ENCODE measurements around the gene ZNRF3.

DNA sequence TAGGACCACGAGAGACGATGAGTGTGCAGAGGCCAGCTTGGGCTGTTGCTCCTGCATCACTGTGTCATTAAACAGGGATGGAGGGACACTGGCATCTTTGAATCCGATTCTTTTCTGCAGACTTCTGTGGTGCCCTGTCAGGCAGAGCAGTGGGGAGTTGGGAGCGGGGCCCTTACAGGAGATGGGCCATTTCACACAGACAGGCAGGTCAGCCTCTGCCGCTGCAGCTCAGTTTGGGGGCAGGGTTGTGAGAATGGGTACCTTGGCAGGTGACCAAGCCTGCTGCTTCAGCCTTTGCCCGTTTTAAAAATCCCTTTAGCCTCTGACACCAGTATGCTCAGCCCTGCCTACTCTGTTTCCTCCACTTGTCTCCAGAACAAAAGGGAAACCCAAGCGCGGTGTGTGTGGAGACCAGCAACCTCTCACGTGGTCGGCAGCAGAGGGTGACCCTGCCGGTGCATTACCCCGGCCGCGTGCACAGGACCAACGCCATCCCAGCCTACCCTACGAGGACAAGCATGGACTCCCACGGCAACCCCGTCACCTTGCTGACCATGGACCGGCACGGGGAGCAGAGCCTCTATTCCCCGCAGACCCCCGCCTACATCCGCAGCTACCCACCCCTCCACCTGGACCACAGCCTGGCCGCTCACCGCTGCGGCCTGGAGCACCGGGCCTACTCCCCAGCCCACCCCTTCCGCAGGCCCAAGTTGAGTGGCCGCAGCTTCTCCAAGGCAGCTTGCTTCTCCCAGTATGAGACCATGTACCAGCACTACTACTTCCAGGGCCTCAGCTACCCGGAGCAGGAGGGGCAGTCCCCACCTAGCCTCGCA, 165.7 kb downstream of the ZNRF3 start:
- no peak for TF ChIP-seq POLR2A (IDR thresholded peaks at IDR 0.05)
- TF ChIP-seq, protein P1, sequence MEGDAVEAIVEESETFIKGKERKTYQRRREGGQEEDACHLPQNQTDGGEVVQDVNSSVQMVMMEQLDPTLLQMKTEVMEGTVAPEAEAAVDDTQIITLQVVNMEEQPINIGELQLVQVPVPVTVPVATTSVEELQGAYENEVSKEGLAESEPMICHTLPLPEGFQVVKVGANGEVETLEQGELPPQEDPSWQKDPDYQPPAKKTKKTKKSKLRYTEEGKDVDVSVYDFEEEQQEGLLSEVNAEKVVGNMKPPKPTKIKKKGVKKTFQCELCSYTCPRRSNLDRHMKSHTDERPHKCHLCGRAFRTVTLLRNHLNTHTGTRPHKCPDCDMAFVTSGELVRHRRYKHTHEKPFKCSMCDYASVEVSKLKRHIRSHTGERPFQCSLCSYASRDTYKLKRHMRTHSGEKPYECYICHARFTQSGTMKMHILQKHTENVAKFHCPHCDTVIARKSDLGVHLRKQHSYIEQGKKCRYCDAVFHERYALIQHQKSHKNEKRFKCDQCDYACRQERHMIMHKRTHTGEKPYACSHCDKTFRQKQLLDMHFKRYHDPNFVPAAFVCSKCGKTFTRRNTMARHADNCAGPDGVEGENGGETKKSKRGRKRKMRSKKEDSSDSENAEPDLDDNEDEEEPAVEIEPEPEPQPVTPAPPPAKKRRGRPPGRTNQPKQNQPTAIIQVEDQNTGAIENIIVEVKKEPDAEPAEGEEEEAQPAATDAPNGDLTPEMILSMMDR (IDR thresholded peaks at IDR 0.05): no peak

Measured in uterus (tissue), 2 donors.